NOMO-1 treated with DMSO at 0.1 percent for 48 hours (cell line): ENCODE data around the gene GRIN1.

Experiments used
- DNase-seq: peaks from one replicate; lab custom pipeline; 2025; ENCODE audit not compliant: unreplicated experiment; lab: John Stamatoyannopoulos, UW

GRIN1 gene

DNA sequence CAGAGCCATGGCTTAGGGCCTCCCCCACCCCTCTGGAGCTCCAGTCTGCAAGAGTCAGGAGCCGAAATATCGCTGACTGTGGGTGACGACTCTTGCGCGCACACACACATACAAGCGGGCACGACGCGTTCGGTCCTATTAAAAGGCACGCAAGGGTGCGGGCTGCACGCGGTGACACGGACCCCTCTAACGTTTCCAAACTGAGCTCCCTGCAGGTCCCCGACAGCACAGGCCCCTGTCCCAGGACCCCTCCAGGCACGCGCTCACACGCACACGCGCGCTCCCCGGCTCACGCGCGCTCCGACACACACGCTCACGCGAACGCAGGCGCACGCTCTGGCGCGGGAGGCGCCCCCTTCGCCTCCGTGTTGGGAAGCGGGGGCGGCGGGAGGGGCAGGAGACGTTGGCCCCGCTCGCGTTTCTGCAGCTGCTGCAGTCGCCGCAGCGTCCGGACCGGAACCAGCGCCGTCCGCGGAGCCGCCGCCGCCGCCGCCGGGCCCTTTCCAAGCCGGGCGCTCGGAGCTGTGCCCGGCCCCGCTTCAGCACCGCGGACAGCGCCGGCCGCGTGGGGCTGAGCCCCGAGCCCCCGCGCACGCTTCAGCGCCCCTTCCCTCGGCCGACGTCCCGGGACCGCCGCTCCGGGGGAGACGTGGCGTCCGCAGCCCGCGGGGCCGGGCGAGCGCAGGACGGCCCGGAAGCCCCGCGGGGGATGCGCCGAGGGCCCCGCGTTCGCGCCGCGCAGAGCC lies at the start of gene GRIN1:
TSS of gene GRIN1 (plus strand) at position 433 of the 746 bp plus-strand sequence. CDS start 333 bp downstream, outside the sequence.
- no peak for DNase-seq

DNA sequence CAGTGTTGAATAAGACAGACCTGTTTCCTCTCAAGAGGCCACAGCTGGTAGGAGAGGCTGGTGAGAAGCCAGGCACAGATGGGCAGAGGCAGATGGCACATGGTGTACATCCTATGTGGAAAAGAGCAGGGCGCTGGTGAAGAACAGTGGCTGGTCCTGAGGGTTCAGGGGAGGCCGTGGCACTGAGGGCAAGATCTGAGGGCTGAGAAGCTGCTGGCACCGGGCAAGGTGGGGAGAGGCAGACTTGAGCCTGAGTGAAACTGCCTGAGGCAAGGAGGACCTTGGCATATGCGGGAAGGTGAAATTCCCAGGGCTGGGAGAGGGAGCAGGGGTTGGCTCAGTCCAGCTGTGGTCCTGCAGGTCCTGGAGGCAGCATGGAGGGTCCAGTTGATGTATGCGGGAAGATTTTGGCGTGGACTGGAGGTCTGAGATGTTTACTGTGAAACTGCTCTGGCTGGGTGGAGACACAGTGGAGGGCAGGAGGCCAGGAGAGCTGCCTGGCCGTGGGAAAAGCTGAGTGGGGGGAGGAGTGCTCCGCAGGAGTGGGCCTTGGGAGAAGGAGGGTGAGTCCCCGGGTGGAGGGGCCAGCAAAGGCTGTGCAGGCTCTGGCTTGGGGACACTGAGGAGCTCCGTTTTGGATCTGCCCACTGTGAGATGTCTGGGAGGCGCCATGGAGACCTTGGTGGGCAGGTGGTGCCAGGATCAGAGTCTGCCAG lies 49.6 kb upstream of the GRIN1 start:
- DNase-seq, result no peak

DNA sequence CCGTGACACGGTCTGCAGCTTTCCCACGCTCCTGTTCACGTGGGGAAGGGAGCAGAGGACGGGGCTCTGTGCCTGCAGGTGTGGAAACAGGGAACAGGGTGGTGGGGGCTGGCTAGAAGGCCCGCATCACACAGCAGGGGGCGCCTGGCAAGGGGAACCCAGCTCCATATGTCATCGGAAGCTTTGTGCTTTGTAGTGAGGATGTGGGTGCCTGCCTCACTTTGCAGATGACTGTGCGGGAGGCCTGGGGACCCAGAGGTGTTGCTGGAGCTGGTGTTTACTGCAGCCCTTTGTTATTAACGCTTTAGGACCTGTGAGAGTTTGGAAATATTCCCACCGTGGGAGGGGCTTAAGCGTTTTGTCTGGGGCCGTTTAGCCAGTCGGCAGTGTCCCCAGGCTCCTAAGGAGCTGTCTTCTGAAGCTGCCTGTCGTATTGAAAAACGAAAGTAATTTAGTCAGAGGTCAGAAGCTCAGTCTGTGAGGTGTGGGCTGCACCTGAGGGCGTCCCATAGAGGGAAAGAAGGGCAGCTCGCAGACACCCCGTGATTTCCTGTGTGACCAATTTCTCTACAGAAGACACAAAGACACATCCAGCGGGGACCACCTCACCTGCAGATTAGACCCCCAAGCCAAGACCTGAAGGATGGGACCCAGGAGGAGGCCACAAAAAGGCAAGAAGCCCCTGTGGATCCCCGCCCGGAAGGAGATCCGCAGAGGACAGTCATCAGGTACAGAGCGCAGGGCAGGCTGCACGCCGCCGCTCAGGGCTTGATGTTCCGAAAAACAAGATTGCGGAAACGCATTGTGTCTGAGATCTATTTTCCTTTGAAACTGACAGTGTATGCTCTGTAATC lies 43.1 kb upstream of the GRIN1 start:
- no peak for DNase-seq

DNA sequence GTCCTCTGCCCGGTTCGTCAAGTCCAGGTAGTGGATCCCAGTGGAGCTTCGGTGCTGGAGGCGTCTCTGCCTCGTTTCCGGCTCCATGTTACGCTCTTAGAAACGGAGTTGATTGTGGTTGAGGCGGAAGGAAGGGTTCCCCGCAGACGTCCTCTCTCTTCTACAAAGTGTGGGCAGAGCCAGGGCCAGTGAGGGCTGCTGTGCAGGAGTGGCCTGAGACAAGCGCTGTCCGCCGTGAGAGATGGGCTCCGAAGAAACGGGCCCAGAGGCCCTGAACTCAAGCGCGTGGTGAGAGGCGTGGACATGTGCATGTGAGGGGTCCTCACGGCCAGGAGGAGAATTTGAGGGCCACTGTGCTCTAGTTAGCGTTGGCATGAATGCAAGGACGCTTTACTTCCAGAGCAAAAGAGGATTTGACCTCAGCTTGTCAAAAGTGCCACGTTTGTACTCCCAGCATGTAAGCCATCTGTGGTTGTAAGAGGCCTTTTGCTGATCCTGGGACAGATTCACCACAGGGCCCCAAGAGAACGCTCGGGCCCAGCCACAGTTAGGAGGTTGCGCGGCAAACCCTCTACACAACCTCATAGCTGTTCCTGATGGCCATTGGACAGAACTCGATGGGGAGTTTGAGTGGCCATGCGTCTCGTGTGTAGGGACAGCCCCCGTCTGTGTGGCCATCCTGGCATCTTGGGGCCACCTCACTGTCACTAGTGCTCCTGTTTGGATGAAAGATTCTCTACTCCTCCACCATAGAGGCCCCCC lies 42.0 kb upstream of the GRIN1 start:
- no peak for DNase-seq

DNA sequence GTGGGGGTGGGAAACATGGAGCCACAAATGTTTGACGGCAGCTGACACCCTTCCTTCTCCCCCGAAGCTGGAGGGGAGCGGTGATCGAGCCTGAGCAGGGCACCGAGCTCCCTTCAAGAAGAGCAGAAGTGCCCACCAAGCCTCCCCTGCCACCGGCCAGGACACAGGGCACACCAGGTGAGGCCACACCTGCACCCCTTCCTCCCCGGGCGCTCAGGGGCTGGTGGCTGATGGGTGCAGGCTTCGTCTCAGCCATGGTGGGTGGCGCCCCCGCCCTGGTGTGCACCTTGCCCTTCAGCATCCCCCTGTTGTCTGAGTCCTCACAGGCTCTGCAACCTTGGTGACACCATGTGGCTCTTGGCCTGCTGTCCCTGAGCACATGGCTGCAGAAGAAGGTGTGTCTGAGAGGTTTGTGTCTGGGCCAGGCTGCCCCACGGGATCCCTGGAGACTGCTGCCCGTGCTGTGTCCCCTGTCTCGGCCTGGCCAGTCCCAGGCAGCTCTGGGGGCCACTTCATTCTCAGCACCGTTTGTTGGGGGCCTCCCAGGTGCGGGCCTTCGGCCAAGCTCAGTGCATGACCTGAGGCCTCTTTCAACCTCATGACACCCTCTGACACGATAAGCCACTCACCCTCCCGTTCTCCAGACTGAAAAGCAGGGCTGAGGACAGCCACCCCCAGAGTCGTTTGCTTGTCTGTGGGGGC lies 41.0 kb upstream of the GRIN1 start:
- no peak for DNase-seq

DNA sequence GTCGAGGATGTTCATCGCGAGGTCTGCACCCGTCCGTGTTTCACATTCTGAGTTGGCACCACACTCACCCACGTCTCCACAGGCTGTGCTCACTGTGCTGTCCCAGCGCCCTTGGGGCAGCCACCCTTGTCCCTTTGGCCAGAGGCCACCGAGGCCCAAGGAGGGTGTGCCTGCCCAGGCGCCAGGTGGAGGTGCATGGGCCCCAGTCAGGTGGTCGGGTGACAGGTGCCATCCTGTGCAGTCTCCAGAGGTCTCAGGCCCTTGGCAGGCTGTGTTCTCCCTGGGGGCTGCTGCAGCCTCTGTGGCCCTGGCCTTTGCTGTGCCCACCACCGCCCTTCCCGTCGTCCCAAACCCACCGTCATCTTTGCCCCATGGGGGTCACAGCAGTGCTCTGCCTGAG lies 39.7 kb upstream of the GRIN1 start:
- no peak for DNase-seq

DNA sequence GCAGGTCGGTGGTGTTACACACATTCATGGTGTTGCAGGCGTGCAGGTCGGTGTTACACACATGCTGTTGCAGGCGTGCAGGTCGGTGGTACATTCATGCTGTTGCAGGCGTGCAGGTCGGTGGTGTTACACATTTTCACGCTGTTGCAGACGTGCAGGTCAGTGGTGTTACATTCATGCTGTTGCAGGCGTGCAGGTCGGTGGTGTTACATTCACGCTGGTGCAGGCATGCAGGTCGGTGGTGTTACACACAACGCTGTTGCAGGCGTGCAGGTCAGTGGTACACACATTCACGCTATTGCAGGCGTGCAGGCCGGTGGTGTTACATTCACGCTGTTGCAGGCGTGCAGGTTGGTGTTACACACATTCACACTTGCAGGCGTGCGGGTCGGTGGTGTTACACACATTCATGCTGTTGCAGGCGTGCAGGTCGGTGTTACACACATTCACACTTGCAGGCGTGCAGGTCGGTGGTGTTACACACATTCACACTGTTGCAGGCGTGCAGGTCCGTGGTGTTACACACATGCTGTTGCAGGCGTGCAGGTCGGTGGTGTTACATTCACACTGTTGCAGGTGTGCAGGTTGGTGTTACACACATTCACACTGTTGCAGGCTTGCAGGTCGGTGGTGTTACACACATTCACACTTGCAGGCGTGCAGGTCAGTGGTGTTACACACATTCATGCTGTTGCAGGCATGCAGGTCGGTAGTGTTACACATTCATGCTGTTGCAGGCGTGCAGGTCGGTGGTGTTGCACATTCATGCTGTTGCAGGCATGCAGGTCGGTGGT lies 35.6 kb upstream of the GRIN1 start:
- DNase-seq, result no peak

DNA sequence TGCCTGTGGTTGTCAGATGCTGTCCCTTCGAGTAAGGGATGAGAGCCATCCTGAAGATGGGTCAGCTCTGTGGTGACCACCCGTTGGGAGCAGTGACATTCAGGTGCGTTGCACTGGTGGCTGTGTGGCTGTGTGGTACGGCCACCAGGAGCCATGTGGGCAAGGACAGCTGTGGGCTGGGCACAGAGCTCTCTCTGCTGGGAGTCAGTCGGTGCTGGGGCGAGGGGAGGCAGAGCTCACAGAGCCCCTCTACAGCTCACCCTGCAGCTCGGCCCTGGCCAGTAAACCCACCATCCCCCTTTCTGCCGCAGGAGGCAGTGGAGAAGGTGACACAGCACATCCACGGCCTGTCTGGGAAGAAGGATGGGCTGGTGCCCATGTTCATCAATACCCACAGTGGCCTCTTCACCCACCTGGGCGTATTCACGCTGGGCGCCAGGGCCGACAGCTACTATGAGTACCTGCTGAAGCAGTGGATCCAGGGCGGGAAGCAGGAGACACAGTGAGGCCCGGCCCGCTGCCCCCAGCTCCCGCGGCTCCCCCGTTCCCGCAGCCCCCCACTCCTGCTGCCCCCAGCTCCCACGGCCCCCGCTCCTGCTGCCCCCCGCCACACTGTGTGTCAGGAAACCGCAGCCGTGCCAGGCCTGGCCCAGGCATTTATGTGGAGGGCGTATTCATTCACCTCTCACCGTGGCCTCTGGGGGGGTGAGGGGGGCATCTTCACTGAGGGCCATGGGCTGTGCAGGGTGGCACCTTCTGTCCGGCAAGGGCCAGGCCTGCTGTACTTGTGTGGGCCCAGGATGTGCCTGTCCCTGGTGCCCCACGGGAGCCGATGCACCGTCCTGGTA lies 32.9 kb upstream of the GRIN1 start:
- no peak for DNase-seq

DNA sequence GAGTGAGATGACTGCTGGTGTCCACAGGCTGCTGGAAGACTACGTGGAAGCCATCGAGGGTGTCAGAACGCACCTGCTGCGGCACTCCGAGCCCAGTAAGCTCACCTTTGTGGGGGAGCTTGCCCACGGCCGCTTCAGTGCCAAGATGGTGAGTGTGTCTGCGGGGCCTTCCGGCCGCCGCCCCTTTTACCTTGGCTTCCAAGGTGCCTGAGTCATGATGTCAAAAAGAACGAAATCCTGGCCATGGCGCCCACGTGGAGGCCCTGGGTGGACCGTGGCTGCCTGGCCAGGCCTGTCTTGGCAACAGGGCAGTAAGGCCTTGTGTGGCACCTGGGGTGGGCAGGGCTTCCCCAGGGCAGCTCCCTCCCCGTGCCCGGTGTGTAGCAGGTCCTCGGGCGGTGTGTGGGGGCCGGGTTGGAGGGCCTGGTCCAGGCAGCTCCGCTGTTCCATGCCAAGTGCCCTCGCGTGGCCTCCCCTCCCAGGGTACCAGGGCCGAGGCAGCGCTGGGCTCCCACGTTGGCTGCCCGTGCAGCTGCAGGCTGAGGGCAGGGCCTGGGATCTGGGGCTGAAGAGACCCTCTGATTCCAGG lies 32.2 kb upstream of the GRIN1 start:
- no peak for DNase-seq

DNA sequence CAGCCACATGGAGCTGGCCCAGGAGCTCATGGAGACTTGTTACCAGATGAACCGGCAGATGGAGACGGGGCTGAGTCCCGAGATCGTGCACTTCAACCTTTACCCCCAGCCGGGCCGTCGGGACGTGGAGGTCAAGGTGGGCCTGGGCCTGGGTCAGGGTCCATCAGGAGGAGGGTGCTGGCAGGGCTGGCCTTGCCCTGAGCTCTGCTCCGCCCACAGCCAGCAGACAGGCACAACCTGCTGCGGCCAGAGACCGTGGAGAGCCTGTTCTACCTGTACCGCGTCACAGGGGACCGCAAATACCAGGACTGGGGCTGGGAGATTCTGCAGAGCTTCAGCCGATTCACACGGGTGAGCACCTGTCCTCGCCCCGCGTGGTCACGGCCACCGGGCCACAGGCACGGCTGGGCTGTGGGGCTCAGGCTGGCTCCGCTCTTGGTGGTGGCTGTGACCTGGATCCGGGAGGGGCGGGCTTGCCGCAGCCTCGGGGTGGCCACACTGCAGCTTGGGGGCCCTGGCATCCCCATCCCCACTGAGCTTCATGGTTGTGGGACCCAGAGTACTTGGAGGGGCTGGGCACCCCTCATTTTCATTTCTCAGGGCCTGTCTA lies 31.5 kb upstream of the GRIN1 start:
- DNase-seq, result no peak

DNA sequence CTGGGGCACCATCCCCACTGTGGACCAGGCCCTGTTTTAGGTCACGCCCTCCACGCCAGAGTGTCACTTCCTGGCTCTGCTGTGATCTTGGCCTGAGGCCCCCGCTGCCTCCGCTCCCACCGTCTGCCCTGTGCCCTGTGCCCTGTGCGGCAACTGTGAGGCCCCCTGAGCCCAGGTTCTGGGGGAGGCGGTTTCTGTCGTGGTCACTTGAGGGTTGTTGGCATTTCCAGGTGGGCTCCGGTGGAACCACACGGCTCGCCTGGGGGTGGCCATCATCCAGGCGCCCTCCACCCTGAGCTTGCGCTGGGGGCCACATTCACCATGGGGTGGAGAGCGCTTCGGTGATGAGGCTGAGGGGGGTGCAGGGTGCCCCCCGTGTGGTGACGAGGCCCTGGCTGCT lies 31.0 kb upstream of the GRIN1 start:
- no peak for DNase-seq

DNA sequence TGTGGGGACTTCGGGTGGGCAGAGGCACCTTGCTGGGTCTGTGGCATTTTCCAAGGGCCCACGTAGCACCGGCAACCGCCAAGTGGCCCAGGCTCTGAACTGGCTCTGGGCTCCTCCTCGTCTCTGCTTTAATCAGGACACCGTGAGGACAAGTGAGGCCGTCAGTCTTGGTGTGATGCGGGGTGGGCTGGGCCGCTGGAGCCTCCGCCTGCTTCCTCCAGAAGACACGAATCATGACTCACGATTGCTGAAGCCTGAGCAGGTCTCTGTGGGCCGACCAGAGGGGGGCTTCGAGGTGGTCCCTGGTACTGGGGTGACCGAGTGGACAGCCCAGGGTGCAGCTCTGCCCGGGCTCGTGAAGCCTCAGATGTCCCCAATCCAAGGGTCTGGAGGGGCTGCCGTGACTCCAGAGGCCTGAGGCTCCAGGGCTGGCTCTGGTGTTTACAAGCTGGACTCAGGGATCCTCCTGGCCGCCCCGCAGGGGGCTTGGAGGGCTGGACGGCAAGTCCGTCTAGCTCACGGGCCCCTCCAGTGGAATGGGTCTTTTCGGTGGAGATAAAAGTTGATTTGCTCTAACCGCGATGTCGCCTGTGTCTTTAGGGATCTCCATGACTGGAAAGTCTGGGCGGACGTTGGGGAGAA lies 30.2 kb upstream of the GRIN1 start:
- DNase-seq, result no peak

DNA sequence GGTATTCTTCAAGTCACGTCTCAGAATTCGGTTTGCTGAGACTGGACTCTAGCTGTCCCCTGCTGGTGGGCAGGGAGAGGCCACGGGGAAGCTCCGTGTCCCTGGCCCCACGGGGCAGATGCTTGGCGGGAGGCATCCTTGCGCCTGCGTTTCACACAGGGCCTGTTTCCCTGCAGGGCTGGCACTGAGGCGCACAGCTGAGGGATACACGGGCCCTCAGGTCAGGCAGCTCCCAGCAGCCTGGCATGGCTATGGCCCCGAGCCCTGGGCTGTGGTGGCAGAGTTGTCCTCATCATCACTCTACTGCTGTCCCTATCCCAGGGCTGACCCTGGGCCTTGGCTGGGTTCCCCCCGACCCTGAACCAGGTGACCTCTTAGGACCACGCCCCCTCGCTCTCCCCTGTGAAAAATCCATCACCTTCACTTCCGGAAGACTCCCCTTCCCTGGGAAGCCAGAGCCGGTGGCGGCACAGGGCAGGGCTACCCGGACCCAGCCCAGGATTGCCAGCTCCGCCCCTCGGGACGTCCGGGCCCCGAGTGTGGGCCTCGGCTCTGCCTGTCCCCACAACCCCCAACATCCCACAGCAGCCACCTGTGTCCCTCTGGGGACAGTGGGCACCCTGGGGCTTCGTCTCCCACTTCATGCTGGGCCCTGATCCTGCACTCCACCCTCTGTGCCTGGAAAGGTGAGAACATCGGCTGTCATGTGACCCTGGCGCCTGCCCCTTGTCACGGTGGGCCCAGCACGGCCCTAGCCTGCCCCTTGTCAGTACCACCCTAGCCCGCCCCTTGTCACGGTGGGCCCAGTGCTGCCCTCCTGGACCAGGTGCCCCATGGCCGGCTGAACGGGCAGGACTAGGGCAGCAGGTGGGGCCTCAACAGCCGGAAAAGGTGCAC lies 29.5 kb upstream of the GRIN1 start:
- no peak for DNase-seq

DNA sequence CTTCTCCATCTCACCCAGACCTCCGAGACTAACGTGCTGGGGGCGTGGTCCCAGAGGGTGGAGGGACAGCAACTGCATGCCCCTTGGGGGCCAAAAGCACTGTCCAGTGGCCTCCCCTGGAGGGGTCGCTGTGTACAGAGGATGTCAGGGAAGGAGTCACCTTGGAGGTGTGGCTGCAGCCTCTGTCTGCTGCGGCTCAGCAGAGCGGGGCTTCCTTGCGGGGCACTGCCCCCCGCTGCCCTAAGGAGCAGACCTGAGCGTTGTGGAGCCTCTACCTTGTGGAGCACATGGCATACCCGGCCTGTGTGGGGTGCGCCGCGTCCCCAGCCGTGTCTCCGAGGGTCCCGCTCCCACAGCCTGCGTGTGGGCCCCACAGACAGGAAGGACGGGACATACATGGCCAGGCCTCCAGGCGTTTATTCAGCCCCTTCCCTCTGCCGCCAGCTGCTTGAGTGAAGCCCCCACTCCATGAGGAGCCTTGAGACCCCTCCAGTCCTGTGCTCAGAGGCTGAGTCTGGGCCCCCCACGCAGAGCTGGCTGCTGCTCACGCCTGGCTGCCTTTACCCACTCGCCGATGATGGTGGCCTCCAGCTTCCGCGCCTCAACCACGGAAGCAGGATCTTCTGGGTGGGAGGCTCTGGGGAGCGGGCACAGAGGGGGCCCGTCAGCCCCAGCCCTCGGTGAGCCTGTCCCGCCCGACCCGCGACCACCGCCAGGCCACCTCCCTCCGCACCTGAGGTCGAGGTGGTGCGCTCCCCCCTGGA lies 28.6 kb upstream of the GRIN1 start:
- no peak for DNase-seq

DNA sequence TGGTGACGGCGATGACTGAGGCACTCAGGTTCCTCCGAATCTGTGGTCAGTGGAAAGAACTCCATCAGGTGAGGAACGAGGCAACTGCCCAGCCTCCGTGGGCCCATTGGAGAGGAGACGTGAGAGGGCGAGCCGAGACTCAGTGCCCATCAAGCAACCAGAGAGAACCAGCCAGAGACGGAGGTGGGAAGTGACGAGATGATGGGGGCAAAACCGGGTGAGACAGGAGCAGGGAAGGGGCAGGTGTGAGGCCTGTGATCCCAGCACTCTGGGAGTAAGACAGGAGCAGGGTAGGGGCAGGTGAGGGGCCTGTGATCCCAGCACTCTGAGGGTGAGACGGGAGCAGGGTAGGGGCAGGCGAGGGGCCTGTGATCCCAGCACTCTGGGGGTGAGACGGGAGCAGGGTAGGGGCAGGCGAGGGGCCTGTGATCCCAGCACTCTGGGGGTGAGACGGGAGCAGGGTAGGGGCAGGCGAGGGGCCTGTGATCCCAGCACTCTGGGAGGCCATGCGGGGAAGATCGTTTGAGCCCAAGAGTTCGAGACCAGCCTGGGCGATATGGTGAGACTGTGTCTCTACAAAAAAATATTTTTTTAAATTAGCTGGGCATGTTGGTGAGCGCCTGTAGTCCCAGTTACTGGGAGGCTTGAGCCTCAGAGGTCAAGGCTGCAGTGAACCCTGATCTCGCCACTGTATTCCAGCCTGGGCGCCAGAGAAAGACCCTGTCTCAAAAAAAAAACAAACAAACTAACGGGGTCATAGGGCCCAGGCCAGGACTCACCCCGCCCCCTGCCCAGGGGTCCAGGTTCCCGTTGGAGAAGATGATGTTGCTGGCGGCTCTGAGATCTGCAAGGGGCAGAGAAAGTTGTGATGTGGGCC lies 27.8 kb upstream of the GRIN1 start:
- DNase-seq, result no peak
